ENCODE data around the gene NOL6. TPM values are rescaled to one million over a fixed set of nuclear protein-coding genes. Genes with fewer than 3 reads are reported as not detected.
A peak's percentile ranks its signal among the peaks of the same experiment; 100 is the strongest.

Gene NOL6
- polyA plus RNA-seq, 1 experiment = 39.4 TPM

DNA sequence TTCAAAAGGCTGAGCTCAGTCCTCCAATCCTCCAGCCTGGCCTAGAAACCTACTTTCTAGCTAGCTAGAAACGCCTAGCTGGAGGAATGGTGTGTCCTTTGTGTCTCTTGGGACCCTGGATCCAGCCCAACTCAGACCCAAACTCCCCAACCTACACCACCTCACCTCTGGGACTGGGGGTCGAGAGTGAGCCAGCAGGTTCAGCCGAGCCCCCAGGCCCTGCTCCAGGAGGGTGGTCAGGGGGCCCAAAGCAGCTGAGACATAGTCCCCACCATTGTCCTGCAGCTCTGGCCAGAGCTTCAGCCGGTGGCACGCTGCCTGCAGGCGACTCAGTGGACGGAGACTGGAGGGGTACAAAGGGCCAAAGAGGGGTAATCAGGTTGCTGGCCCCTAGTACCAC, 6.2 kb downstream of the NOL6 start:
- Histone ChIP-seq H3K36me3 (ENCODE audit: control insufficient read depth, insufficient read depth, low read length) (peaks cover 68% of the 10 kb centered on the region), H3K4me3 (ENCODE audit: low read depth, low read length) (no peak overlapping the region), H3K27me3 (ENCODE audit: control insufficient read depth, insufficient read depth, low read length) (no peaks in the 10 kb centered on the region)
- TF ChIP-seq, protein P1, sequence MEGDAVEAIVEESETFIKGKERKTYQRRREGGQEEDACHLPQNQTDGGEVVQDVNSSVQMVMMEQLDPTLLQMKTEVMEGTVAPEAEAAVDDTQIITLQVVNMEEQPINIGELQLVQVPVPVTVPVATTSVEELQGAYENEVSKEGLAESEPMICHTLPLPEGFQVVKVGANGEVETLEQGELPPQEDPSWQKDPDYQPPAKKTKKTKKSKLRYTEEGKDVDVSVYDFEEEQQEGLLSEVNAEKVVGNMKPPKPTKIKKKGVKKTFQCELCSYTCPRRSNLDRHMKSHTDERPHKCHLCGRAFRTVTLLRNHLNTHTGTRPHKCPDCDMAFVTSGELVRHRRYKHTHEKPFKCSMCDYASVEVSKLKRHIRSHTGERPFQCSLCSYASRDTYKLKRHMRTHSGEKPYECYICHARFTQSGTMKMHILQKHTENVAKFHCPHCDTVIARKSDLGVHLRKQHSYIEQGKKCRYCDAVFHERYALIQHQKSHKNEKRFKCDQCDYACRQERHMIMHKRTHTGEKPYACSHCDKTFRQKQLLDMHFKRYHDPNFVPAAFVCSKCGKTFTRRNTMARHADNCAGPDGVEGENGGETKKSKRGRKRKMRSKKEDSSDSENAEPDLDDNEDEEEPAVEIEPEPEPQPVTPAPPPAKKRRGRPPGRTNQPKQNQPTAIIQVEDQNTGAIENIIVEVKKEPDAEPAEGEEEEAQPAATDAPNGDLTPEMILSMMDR (IDR thresholded peaks at IDR 0.05; ENCODE audit: insufficient read depth, low read depth, low read length) = no peak
- DNase-seq (ENCODE audit: low read depth) = no peak
- POLR2A ChIA-PET = no interaction called here
- CTCF ChIA-PET = interaction anchor here (0.6 to 8.1 kb wide), 22 partner anchors 8 to 392 kb away, joined by 3 to 70 read pairs (median 5); partner anchors contain the start of genes AQP3 and NFX1

DNA sequence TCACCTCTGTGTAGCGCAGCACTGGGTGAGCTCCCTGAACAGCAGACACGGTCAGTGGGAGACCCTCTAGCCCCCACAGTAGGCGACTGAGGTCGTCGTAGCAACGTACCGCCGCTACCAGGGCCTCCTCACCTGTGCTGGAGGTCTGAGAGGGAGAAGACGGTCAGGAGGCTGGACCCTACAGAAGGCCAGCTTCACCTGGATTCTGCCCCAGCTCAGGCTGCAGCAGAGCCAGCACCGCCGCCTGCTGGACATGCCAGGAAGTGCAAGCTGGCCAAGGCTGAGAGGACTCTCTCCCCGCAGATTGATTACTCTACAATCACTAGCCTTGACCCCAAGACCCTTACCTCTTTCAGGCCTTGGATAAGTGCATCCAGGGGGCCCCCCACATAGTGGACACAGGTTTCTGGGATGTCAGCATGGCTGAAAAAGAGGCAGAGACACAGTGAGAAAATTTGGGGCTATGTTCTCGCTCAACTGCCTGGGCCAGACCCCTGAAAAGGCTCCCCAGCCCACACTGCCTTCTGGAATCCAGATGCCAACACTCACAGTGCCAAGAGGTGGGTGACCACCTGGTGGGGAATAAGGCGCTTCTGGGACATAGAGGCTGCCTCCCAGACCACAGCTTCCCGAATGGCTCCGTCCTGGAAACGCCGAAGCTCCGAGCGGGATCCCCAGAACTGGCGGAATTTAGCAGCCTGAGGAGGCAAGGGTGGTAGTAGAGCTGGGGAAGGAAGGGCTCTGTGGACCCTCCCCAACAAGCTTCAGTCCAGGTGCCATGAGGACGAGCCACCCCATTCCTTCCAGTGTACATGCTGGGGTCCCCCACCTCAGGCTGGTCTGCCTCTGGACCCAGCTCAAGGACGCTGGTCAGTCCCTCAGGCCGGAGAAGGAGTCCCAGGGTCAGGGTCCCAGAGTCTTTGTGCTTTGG, 6.9 kb downstream of the NOL6 start:
- Histone ChIP-seq H3K4me3 (ENCODE audit: low read depth, low read length) (no peak overlapping the region), H3K36me3 (ENCODE audit: control insufficient read depth, insufficient read depth, low read length) (peaks cover 75% of the 10 kb centered on the region), H3K27me3 (ENCODE audit: control insufficient read depth, insufficient read depth, low read length) (no peaks in the 10 kb centered on the region)
- ChIA-PET POLR2A (no interaction called here), CTCF (interaction anchor here (0.6 to 8.1 kb wide), 40 partner anchors 9 to 497 kb away, joined by 3 to 70 read pairs (median 4); partner anchors contain the start of genes ANKRD18B, AQP3 and NFX1)
- no peak for DNase-seq (ENCODE audit: low read depth)
- TF ChIP-seq, protein P1 (IDR thresholded peaks at IDR 0.05; ENCODE audit: insufficient read depth, low read depth, low read length) = peak; percentile 99

DNA sequence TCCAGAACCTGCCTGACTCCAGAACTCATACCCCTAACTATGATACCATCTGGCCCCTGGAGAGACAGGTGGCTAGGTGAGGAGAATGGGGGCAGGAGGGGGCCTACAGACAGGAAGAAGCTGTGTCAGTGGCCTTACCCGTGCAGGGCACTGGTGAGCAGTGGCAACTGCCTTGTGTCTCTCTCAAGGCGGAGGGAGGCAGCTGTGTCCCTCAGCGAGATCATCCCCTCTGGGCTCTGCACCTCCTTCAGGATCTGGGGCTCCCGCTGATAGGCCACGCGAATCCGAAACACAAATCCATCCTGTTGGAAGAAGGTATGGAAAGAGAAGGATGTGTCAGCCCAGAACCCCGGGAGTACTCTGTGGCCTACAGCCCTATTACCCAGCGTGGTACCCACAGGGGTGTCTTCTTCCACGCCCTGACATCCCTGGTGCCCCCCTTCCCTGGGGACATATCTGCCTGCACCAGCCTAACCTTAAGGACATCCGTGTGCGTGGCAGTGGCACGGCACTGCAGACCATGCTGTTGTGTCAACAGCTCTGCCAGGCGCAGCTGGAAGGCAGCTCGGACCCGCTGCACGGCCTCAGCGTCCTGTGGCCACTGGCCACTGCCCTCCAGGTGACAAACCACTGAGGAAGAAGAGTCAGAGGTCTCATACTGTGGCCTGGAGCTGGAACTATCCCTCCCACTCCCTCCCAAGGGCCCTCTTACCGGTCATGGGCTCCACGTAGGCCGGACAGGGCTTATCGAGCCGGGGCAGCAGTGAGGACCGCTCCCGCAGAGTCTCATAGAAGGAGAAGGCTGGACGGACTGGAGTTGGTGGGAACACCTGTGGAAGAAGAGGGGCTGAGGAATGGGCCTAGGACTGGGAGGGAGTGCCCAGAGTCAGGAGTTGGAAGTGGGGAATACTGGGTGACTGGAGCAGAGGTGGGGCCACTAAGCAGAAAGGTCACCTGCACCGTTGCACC, 7.8 kb downstream of the NOL6 start:
- no peak for DNase-seq (ENCODE audit: low read depth)
- no peaks in the 10 kb centered on the region for H3K27me3 ChIP-seq (ENCODE audit: control insufficient read depth, insufficient read depth, low read length)
- POLR2A ChIA-PET = no interaction called here
- TF ChIP-seq, protein P1 (IDR thresholded peaks at IDR 0.05; ENCODE audit: insufficient read depth, low read depth, low read length) = no peak
- CTCF ChIA-PET = interaction anchor here (0.8 to 8.1 kb wide), 33 partner anchors 8 to 498 kb away, joined by 3 to 70 read pairs (median 5); partner anchors contain the start of genes ANKRD18B, AQP3, NFX1 and NOL6
- H3K4me3 ChIP-seq (ENCODE audit: low read depth, low read length) = no peak overlapping the region
- peaks cover 73% of the 10 kb centered on the region for H3K36me3 ChIP-seq (ENCODE audit: control insufficient read depth, insufficient read depth, low read length)

DNA sequence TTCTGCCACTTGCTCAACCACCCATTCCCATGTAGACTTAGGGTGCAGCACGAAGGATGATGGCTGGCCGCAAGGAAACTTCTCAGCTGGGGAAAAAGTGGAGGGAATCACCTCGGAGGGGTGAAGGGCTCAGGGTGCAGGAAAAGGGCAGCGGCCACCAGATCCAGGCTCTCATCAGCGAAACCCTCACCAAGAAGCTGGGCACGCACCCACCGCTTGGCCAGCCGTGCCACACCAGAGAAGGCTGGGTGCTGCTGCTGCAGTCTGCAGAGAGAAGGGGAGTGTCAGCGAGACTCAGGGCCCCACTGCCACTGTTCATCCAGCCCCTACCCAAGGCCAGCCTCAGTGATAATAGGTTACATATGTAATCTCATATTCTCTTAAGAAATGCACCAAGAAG, 8.6 kb downstream of the NOL6 start:
- H3K4me3 ChIP-seq (ENCODE audit: low read depth, low read length) = no peak overlapping the region
- POLR2A ChIA-PET = no interaction called here
- no peaks in the 10 kb centered on the region for H3K27me3 ChIP-seq (ENCODE audit: control insufficient read depth, insufficient read depth, low read length)
- CTCF ChIA-PET = interaction anchor here (1.4 to 8.1 kb wide), 4 partner anchors 9 to 61 kb away, joined by 3 to 70 read pairs (median 22); partner anchors contain the start of gene NOL6
- H3K36me3 ChIP-seq (ENCODE audit: control insufficient read depth, insufficient read depth, low read length) = peaks cover 72% of the 10 kb centered on the region
- DNase-seq (ENCODE audit: low read depth) = no peak
- TF ChIP-seq, protein P1 (IDR thresholded peaks at IDR 0.05; ENCODE audit: insufficient read depth, low read depth, low read length) = no peak

Measured in BJ (cell line).